Stimulated activated naive CD4-positive, alpha-beta T cell treated with Interleukin-2 at 50 U/mL for 16 hours (primary cell): Measurements from ENCODE around the gene CCDC28B.
"Not testable (repeated sequence)": the region's sequence is repeated elsewhere in the genome, so short reads cannot be mapped to it uniquely, and the experiment has no call there.

ENCODE experiments used
- DNase-seq: peaks from one replicate; lab custom pipeline; 2025; lab: John Stamatoyannopoulos, UW

Gene CCDC28B

DNA sequence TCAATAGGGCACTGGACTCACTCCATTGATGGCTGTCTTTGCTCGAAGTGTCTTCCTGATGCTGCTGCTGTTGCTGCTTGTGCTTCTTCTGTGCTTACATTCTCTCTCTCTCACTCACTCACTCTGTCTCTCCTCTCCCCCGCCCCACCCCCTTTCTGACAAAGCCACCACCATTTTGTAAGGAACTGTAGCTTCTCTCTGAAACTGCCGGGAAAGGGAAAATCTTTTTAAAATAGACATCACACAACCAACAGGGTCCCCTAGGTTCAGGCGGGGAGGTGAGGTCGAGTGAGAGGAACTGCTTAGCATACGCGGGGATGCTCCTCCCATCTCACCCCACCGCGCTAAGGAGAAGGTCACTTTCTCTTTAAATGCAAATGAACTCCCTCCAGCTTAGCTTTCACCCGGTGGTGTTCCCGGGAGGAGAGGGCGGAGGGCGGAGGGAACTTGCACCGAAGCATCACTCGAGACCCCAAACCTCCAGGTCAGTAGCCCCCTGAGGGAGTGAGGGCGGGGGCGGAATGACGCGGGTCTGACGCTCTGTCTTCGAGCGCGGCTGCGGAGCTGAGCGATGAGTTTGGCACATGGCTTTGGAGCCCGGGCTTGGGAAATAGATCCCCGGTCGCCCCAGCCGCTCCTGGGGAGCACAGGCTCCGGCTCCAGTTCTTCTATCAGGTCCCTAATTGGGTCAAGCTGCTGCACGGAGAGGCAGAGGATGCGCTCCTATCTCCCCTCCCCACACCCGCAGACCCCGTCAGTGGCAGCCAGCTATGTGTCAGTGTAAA is at the start of gene CCDC28B:
Gene CCDC28B, plus strand, starts transcription at position 370 of the 785 bp plus-strand sequence. CDS start 1,341 bp downstream, outside the sequence.
- peak; percentile 57 for DNase-seq

DNA sequence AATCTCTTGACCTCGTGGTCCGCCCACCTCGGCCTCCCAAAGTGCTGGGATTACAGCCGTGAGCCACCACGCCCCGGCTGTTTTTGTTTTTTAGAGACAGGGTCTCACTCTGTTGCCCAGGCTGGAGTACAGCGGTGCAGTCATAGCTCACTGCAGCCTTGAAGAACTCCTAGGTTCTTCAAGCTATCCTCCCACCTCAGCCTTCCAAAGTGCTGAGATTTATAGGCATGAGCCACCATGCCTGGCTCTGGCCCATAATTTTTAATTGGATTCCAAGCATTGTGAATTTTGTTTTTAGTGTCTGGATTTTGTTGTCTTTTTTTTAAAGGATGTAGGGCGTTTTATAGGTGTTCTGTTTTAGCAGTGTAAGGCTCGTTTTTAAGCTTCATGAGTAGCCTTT is 49.5 kb upstream of the CCDC28B start:
- DNase-seq = no peak

DNA sequence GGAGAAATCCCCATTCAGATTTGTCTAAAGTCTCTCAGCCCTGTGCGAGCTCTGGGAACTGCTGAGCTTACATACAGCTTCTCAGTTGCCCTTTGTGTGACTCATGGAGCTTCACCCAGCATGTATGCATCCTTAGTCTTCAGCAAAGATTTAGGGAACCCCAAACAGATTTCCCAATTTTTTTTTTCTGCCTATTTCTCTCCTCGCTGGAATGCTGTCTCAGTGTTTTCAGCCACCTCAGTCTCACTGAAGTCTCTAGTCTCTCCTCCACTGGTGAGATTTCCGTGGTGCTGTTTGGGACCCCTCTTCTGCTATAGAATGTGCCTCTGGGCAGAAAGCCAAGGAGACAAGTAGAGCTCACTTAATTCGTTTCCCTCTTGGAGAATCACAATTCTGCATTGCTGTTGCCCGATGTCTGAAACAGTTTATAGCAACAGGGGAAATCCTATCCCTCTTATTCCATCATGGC is 49.0 kb upstream of the CCDC28B start:
- DNase-seq = no peak

DNA sequence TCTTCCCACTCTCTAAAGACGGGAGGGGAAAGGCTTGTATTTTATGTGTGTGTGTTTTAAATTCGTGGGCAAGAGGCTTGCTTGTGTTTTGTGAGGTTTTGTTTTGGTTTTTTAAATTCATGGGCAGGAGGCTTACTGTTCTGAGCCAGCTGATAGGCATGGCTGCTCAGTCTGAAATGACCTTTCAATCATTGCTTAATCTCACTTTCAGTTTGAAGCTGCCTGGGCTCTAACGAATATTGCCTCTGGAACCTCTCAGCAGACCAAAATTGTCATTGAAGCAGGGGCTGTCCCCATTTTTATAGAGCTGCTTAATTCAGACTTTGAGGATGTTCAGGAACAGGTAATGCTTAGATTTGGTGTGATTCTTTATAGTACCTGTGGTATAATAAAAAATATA is 41.2 kb upstream of the CCDC28B start:
- no peak for DNase-seq

DNA sequence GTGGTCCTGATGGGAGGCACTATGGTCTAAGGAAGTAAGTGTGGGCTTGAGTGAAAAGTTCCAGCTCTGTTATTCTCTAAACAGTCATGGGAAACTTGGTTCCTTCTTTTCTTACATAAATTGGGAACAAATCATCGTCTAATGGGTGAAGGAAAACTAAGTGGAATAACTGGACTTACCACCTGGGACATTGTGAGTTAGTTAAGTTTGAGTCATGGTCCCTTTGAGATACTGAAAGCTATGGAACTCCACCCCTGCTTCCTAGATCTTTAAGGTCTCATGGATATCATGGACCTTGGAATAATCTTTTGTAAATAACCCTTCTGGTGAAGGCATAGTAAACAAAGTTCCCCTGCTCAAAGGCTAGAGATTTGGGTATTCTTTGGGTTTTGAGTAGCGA is 37.0 kb upstream of the CCDC28B start:
- no peak for DNase-seq

DNA sequence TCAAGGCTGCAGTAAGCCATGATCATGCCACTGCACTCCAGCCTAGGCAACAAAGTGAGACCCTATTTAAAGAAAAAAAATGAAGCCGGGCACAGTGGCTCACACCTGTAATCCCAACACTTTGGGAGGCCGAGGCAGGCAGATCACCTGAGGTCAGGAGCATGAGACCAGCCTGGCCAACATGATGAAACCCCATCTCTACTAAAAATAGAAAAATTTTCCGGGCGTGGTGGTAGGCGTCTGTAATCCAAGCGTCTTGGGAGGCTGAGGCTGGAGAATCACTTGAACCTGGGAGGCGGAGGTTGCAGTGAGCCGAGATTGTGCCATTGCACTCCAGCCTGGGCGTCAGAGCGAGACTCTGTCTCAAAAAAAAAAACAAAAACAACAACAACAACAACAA is 34.8 kb upstream of the CCDC28B start:
- not testable (repeated sequence) for DNase-seq

DNA sequence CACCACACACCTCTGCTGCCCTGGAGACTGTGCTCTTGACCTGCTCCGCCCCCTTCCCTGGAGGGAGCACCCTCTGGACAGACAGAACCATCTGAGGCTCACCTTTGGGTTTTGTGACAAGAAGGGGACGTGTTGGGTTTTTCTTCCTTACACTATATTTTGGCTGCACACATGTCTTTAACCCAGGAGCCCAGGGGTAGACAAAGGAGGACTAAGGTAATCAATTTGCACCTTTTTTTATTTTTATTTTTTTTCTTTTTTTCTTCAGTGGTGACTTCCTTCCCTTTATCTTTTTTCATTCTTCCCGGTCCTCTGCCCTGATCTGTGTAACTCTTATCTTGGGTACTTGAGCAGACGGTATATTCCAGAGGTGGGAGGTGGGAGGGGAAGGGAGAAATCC is 29.4 kb upstream of the CCDC28B start:
- no peak for DNase-seq

DNA sequence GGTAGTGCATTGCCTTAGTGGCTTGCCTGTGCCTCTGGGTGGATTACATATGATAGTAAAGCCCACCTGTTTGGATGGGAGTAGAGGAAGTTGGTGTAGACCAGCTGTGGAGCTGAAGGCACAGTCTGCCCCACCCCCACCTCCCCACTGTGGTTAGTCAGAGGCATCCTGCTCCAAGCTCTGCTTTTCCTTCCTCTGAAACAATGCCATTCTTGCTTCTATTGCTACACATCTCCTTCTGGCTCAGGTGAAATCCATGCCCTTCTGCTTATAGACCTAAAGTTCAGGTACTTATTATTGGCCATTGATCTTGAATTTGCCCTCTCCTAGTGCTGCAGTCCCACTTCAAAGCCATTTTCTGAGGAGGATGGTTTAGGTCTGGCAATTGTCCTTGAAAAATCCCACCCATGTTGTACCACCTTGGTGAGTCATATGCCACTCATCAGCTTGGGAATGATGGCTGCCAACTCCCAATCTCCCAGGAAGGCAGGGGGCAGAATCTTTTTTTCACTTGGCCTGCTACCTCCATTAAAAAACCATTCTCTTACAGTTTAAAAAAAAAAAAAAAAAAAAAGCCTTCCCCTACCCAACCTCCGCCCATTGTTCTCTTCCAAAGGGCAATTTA is 27.7 kb upstream of the CCDC28B start:
- DNase-seq = no peak

DNA sequence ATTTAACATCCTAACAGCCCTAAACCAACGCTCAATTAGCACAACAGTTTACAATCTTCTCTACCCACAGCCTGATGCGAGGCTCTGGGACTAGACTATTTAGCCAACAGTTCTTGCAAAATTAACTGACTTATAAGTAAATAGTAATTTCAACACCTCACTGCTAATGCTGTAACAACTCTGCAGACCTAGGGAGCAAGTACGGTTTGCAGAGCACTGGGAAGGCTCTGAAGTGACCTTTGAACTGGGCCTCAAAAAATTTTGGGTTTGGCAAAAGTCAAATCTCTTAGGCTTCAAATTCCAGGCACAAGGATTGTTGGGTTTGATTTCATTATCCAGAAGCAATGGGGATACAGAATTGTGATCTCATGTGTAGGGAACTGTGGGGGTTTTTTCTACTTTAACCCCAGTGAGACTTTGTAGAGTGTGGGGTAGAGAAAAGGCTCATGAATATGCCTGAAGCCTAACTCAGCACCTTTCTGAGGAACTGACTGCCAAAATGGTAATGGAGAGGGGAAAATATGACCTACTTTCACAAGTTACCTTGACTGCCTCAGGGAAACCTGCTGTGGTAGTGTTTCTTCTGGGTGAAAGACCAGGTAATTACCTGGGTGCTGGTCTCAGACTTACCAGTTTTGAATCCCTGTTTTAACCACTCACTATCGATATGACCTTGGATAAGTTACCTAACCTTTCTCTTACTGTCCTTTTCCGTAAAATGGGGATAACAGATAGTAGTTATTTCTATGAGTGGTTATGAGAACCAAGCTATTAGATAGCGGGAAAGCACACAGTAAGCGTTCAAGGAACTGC is 21.8 kb upstream of the CCDC28B start:
- DNase-seq = no peak

DNA sequence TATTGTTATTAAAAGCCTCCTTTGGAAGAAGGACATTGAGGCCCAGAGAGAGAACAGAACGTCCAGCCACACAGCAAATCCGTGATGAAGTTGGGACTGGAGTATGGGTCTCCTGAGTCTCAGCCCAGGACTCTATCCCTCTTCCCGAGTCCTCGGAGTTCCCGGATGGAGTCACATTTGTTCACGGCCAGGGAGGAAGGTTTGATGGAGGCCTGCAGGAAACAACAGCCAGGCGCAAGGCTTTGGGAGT is 21.3 kb upstream of the CCDC28B start:
- DNase-seq = no peak

DNA sequence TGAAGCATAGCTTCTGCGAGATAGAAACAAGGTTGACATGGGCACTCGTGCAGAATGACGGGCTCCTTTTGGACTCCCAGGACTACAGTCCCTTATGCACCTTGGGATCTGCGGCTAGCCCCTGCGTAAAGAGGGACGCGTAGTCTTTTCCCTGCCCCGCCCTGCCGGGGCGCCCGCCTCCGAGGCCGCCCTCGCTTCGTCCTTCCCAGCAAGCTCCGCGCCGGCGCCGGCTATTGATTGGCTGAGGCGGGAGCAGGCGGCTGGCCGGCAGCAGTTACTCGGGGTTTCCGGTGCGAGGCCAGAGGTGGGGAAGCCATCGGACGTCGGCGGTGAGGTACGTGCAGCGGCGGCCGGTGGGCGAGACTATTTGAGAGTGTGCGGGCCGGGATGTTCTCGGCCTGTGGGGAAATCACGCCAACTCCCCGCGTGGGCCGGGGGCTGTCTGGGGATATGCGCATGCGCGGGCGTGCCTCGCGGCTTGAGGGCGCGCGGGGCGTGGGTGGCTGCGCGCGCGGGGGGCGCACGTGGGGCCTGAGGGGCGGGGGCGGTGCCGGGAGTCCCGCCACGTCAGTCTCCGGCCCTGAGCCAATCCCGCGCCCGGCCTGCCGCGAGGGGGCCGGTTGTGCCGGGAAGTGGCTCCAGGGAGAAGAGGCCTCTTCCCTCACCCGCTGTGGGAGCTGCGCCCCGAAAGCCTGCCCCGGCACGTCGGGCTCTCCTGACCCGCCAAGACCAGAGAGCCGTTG is 20.8 kb upstream of the CCDC28B start, which contains the start of gene TXLNA:
Gene TXLNA, plus strand, starts transcription at position 233 of the 743 bp plus-strand sequence. CDS start 671 bp downstream, outside the sequence.
- DNase-seq = peak; percentile 89

DNA sequence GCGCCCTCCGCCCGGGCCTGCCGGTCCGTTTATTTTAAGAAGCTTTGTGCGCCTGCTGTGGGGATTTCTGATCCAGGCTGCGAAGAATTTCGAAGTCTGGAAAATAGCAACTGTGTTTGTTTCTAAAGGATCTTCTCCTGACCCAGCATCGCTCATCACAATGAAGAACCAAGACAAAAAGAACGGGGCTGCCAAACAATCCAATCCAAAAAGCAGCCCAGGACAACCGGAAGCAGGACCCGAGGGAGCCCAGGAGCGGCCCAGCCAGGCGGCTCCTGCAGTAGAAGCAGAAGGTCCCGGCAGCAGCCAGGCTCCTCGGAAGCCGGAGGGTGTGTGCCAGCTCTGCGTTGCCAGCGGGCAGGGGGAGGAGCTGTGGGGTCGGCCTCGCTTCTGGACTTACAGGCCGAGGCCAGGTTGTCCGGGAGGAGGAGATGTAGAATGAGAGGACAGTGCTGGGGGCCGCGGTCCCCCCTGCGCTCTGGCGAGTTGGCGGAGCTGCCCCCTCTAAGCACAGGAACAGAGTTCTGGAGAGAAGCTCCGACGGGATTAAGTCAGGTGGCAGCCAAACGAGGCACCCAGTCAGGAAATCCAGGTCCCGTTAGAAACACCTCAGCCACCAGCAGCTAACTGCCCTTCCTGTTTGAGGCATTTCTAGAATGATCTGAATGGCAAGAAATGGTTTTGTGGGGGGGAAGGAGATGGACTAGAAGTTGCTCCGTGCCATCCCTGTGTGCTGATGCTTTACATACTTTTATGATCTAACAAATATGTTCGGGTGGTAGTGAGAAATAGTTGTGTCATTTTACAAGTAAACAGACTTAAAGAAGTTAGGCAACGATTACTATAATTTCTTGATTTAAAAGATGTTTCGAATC is 20.0 kb upstream of the CCDC28B start:
- DNase-seq = peak; percentile 33

DNA sequence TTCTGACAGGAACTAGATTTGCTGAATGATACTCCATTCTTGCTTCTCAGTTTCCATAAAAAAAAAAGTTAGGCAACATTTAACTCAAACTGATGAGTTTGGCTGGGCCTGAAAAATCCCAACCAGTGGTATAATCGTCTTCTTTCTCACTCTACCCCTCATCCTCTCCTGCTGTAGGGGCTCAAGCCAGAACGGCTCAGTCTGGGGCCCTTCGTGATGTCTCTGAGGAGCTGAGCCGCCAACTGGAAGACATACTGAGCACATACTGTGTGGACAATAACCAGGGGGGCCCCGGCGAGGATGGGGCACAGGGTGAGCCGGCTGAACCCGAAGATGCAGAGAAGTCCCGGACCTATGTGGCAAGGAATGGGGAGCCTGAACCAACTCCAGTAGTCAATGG is 19.3 kb upstream of the CCDC28B start:
- DNase-seq = no peak

DNA sequence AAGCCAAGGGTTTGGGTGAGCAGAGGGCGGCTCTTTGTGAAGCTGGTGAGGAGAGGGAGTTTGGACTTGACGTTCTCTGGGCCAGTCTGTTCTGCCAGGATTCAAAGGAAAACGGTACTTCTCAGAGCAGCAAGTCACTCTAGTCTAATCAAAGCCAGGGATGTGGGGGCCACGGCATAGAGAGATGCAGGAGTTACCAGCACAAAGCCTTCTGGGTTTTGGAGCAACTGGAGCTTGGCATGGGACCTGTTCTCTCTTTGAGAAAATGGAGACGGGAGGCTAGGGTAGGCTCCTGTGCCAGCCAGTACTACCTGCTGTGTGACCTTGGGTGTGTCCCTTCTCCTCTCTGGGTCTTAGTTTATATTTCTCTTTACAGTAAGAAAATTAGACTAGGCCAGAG is 18.8 kb upstream of the CCDC28B start:
- DNase-seq = no peak

DNA sequence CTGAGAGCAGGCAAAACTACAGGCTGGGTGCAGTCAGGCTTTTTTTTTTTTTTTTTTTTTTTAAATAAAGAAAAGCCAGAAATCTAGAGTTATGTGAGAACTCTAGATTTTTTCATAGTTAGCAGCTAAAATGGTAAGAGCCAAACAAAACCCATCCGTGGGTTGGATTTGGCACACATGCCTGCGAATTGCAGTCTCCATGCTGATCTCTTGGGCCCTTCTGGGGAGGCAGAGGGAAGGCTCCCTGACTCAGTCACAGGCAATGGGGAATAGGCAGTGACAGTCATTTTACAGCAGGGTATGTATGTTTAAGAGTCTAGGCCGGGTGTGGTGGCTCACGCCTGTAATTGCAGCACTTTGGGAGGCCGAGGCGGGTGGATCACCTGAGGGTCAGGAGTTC is 18.3 kb upstream of the CCDC28B start:
- no peak for DNase-seq

DNA sequence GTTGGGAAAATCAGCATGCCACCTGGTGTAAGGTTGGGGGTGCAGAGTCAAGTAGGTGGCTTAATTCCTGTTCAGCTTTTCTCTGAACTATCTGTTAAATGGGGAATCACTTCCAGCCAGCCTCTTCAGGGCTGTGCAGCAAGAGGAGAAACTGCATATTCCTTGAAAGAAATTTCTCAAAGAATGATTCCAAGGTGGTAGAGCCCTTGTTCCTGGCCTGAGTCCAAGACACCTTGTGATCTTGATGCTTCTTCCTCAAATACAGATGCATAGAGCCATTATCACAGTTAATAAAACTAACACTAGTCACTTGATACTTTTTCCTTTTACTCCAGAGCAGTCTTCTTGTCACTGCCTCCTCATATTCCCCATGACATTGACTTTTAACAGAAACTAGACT is 15.7 kb upstream of the CCDC28B start:
- DNase-seq = no peak

DNA sequence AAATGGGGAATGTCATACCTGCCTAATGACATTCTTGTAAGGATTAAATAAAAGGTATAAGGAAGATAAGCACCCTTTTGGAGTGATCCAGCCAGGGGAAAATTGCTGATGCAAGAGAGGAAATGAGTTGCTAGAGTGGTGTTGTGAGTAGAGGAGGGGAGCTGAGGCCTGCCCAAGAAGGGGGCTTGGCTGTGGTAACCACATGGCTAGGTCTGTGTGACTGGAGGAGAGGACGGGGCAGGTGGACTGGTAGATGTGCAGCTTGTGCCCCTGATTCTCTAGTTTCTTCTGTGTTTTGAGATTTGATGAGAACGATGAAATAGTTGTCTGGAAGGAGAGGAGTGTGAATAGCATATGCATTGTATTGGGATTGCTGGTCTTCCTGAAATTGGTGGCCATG is 14.3 kb upstream of the CCDC28B start:
- DNase-seq = no peak

DNA sequence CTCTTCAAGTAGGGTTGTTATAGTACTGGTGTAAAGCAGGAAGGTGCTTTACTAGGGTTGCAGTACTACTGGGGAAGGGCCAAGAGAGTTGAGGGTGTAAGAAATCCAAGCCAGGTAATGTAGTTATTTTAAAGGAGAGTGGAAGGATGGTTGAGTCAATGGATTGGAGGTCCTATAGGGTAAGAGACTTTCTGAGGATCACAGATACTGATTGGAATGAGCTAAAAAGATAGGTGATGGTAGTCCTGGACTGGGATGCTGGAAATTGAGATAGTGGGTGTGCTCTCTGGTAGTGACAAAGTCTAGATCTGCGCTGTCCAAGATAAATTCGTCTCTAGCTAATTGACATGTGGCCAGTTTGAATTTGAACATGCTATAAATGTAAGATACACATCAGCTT is 13.9 kb upstream of the CCDC28B start:
- no peak for DNase-seq

DNA sequence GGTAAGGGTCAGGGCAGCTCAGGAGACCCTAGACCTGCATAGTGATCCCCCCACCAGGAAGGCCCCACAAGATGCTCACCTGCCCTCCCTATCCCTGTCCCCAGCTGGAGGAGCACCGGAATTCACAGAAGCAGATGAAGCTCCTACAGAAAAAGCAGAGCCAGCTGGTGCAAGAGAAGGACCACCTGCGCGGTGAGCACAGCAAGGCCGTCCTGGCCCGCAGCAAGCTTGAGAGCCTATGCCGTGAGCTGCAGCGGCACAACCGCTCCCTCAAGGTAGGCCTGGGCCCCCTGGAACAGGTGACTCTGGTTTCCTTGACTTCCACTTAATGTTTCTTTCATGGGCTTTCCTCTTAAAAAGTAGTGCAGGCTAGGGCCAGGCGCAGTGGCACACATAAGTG is 12.5 kb upstream of the CCDC28B start:
- DNase-seq = no peak

DNA sequence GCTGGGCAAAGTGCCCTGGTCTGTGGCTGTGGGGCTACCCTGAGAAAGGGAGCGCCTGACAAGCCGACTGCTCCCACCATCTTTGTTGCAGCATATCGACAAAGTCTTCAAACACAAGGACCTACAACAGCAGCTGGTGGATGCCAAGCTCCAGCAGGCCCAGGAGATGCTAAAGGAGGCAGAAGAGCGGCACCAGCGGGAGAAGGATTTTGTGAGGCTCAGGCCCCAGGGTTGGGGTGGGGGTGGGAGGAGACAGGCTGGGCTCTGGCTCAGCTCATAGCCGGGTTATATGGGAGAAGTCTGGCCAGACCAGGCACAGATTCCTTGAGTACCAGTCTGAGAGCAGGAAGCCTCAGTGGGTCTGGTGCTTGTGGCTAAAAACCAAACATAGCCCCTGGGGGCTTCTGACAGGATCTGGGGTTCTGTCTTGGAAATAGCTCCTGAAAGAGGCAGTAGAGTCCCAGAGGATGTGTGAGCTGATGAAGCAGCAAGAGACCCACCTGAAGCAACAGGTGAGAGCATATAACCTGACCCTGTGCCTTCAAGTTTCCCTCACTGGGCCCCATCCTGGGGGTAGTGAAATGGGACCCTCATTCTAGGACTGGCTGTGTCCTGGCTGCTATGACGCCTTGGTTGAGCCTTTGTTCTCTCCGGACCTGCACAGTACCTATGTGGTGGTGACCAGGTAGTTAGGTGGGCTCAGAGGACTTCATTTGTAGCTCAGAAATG is 8.0 kb upstream of the CCDC28B start:
- no peak for DNase-seq

DNA sequence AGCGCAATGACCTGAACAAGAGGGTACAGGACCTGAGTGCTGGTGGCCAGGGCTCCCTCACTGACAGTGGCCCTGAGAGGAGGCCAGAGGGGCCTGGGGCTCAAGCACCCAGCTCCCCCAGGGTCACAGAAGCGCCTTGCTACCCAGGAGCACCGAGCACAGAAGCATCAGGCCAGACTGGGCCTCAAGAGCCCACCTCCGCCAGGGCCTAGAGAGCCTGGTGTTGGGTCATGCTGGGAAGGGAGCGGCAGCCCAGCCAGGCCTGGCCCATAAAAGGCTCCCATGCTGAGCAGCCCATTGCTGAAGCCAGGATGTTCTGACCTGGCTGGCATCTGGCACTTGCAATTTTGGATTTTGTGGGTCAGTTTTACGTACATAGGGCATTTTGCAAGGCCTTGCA is 5.4 kb upstream of the CCDC28B start:
- no peak for DNase-seq
